GM15510 (cell line): ENCODE results near the gene ZDHHC22.

Experiments used
- POLR2A ChIP-seq: IDR thresholded peaks from 3 replicates; pipeline ENCODE4 v1.6.1; 2011; ENCODE audit warnings: borderline replicate concordance; ENCODE audit not compliant: insufficient read length; ENCODE audit errors: extremely low read depth

Gene ZDHHC22

GRCh38 chr14:77143071-77143470, 1.5 kb upstream of the ZDHHC22 start:
- TF ChIP-seq POLR2A, result no peak

- TF ChIP-seq POLR2A, result no peak
These were observed 612 bp upstream of the ZDHHC22 start for GRCh38 chr14:77142005-77142800.

- TF ChIP-seq POLR2A, result no peak
These were observed 1.0 kb downstream of the ZDHHC22 start for GRCh38 chr14:77140359-77141213.

- no peak for TF ChIP-seq POLR2A
These were observed 1.8 kb downstream of the ZDHHC22 start for GRCh38 chr14:77139540-77140358.

GRCh38 chr14:77139022-77139421, 2.6 kb downstream of the ZDHHC22 start:
- TF ChIP-seq POLR2A, result no peak

- TF ChIP-seq POLR2A, result no peak
These were observed 7.8 kb downstream of the ZDHHC22 start for GRCh38 chr14:77133720-77134338.

- no peak for TF ChIP-seq POLR2A
These were observed 9.6 kb downstream of the ZDHHC22 start for GRCh38 chr14:77131871-77132486.

- TF ChIP-seq POLR2A, result no peak
These were observed 10.4 kb downstream of the ZDHHC22 start for GRCh38 chr14:77131206-77131605.

- no peak for TF ChIP-seq POLR2A
These were observed 11.2 kb downstream of the ZDHHC22 start for GRCh38 chr14:77130386-77130785.

- no peak for TF ChIP-seq POLR2A
These were observed 13.1 kb downstream of the ZDHHC22 start for GRCh38 chr14:77128414-77128891.

- no peak for TF ChIP-seq POLR2A
These were observed 15.1 kb downstream of the ZDHHC22 start for GRCh38 chr14:77126461-77126990.

- no peak for TF ChIP-seq POLR2A
These were observed 15.7 kb downstream of the ZDHHC22 start for GRCh38 chr14:77125823-77126325.

GRCh38 chr14:77125281-77125801, 16.2 kb downstream of the ZDHHC22 start:
- TF ChIP-seq POLR2A, result no peak
